RWPE1 (cell line): ENCODE results near the gene HDC.

Experiments used
- CTCF ChIA-PET: fragments of 350-600 bp; sonication (Branson Sonifier 250); formaldehyde crosslinking; extraction: SDS; loops from one replicate; lab custom pipeline; 2021; lab: Yijun Ruan, JAX
- POLR2A ChIA-PET: fragments of 400-600 bp; formaldehyde crosslinking; extraction: SDS; loops from one replicate; lab custom pipeline; 2020; ENCODE audit warnings: antibody characterized with exemption; ENCODE audit not compliant: low non-redundant PET; lab: Yijun Ruan, JAX
- DNase-seq: peaks from one replicate; pipeline ENCODE4 v3.0.0; 2012; ENCODE audit warnings: low spot score
- H3K27ac ChIP-seq: fragments of 450-650 bp; 2 replicates; pipeline ENCODE4 v1.5.1; 2017
- CTCF ChIP-seq: fragments of 450-650 bp; conservative IDR thresholded peaks from 2 replicates; pipeline ENCODE4 v1.5.1; 2017; ENCODE audit warnings: low read depth, mild to moderate bottlenecking

The HDC gene

GRCh38 chr15:50244959-50245624 lies 20.4 kb downstream of the HDC start:
- no peak overlapping the region for H3K27ac ChIP-seq
- ChIA-PET POLR2A (no interaction called here), CTCF (no interaction called here)
- DNase-seq, result no peak
- no peak for TF ChIP-seq CTCF

GRCh38 chr15:50244153-50244552 lies 21.4 kb downstream of the HDC start:
- no peak overlapping the region for H3K27ac ChIP-seq
- ChIA-PET CTCF (no interaction called here), POLR2A (no interaction called here)
- DNase-seq, result no peak
- no peak for TF ChIP-seq CTCF

- no peak overlapping the region for H3K27ac ChIP-seq
- TF ChIP-seq CTCF, result no peak
- POLR2A ChIA-PET, result no interaction called here
- CTCF ChIA-PET, result interaction anchor here (0.6 to 0.7 kb wide), 2 partner anchors 85 to 1007 kb away, joined by 3 read pairs; no protein-coding TSS in a partner anchor
- no peak for DNase-seq
Measured at GRCh38 chr15:50241684-50242450, 23.7 kb downstream of the HDC start.

- POLR2A ChIA-PET, result no interaction called here
- no peak for TF ChIP-seq CTCF
- DNase-seq, result no peak
- CTCF ChIA-PET, result interaction anchor here (0.6 kb wide), 1 partner anchor 19 kb away, joined by 3 read pairs; no protein-coding TSS in a partner anchor
- H3K27ac ChIP-seq, result no peak overlapping the region
Measured at GRCh38 chr15:50238255-50238654, 27.3 kb downstream of the HDC start.

GRCh38 chr15:50236433-50236832 lies 29.1 kb downstream of the HDC start:
- no peak overlapping the region for H3K27ac ChIP-seq
- POLR2A ChIA-PET, result no interaction called here
- CTCF ChIA-PET, result no interaction called here
- no peak for TF ChIP-seq CTCF
- no peak for DNase-seq

- ChIA-PET POLR2A (no interaction called here), CTCF (no interaction called here)
- no peak for TF ChIP-seq CTCF
- no peak for DNase-seq
- H3K27ac ChIP-seq, result no peak overlapping the region
Measured at GRCh38 chr15:50235794-50236193, 29.7 kb downstream of the HDC start.
